ENCODE results near the gene MCM9. TPM values are rescaled to one million over a fixed set of nuclear protein-coding genes. Genes with fewer than 3 reads are reported as not detected.

Gene MCM9
- total RNA-seq, 1 donor from 2014 or later, result 10.1 TPM

DNA sequence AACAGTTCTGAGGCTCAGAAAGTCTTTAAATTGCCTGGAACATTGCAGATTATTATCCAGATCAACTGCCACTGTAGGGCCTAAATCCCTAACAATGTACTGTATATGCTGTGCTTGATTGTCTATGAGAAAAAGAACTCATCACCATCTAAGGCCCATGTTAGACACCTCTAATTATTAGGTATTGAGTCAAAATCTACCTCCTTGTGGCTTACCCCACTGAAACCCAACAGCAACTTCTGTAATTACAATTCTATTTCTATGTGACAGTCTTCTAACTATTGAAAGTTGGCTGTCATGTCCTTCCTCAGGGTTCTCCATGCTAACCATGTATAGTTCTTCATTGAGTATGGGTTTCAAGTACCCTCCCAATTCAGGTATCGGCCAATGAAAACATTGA, 13.9 kb downstream of the MCM9 start:
- Histone ChIP-seq H3K9me3 (ENCODE audit: insufficient read depth, low read depth, low read length) (no peaks in the 10 kb centered on the region), H3K36me3 (ENCODE audit: insufficient read depth, low read length) (peaks cover 14% of the 10 kb centered on the region), H3K4me2 (ENCODE audit: low read length) (no peak overlapping the region), H3K4me1 (ENCODE audit: insufficient read depth, low read length) (no peaks in the 10 kb centered on the region), H4K20me1 (ENCODE audit: insufficient read depth, low read length) (no peaks in the 10 kb centered on the region), H3K4me3 (ENCODE audit: insufficient read depth, low read depth, low read length) (no peak overlapping the region), H3K27ac (ENCODE audit: low read depth, low read length) (no peak overlapping the region), H3K9ac (ENCODE audit: low read length) (no peak overlapping the region), H3K79me2 (ENCODE audit: insufficient read depth, low read length) (no peaks in the 10 kb centered on the region), H2AFZ (ENCODE audit: low read depth, low read length) (no peak overlapping the region), H3K27me3 (ENCODE audit: insufficient read depth, low read length) (no peaks in the 10 kb centered on the region)
- H3K4me3 Mint-ChIP-seq (ENCODE audit: unreplicated experiment), result no peak overlapping the region
- H3K36me3 Mint-ChIP-seq (ENCODE audit: low read depth, unreplicated experiment), result peaks cover 14% of the 10 kb centered on the region
- H3K9me3 Mint-ChIP-seq (ENCODE audit: unreplicated experiment), result no peaks in the 10 kb centered on the region
- FAIRE-seq, result no peak
- H3K27ac Mint-ChIP-seq (ENCODE audit: unreplicated experiment), result no peak overlapping the region
- H3K27me3 Mint-ChIP-seq (ENCODE audit: low read depth, unreplicated experiment), result no peaks in the 10 kb centered on the region
- H3K4me1 Mint-ChIP-seq (ENCODE audit: low read depth, unreplicated experiment), result peaks cover 6% of the 10 kb centered on the region
- DNase-seq (ENCODE audit: low read depth), result no peak
- TF ChIP-seq, protein P1, sequence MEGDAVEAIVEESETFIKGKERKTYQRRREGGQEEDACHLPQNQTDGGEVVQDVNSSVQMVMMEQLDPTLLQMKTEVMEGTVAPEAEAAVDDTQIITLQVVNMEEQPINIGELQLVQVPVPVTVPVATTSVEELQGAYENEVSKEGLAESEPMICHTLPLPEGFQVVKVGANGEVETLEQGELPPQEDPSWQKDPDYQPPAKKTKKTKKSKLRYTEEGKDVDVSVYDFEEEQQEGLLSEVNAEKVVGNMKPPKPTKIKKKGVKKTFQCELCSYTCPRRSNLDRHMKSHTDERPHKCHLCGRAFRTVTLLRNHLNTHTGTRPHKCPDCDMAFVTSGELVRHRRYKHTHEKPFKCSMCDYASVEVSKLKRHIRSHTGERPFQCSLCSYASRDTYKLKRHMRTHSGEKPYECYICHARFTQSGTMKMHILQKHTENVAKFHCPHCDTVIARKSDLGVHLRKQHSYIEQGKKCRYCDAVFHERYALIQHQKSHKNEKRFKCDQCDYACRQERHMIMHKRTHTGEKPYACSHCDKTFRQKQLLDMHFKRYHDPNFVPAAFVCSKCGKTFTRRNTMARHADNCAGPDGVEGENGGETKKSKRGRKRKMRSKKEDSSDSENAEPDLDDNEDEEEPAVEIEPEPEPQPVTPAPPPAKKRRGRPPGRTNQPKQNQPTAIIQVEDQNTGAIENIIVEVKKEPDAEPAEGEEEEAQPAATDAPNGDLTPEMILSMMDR (IDR thresholded peaks at IDR 0.05; ENCODE audit: insufficient read depth, low read depth, low read length), result no peak
- no peak for TF ChIP-seq EZH2 (IDR thresholded peaks at IDR 0.05; ENCODE audit: insufficient read depth, low read length)

- Histone ChIP-seq H3K4me1 (ENCODE audit: insufficient read depth, low read length) (no peaks in the 10 kb centered on the region), H3K27me3 (ENCODE audit: insufficient read depth, low read length) (no peaks in the 10 kb centered on the region), H3K9me3 (ENCODE audit: insufficient read depth, low read depth, low read length) (no peaks in the 10 kb centered on the region), H4K20me1 (ENCODE audit: insufficient read depth, low read length) (no peaks in the 10 kb centered on the region), H3K79me2 (ENCODE audit: insufficient read depth, low read length) (no peaks in the 10 kb centered on the region), H3K4me3 (ENCODE audit: insufficient read depth, low read depth, low read length) (no peak overlapping the region), H3K4me2 (ENCODE audit: low read length) (no peak overlapping the region), H2AFZ (ENCODE audit: low read depth, low read length) (no peak overlapping the region), H3K27ac (ENCODE audit: low read depth, low read length) (no peak overlapping the region), H3K9ac (ENCODE audit: low read length) (no peak overlapping the region), H3K36me3 (ENCODE audit: insufficient read depth, low read length) (peaks cover 20% of the 10 kb centered on the region)
- H3K4me1 Mint-ChIP-seq (ENCODE audit: low read depth, unreplicated experiment), result peaks cover 7% of the 10 kb centered on the region
- H3K36me3 Mint-ChIP-seq (ENCODE audit: low read depth, unreplicated experiment), result peaks cover 20% of the 10 kb centered on the region
- FAIRE-seq (no peak), DNase-seq (ENCODE audit: low read depth) (no peak)
- H3K27ac Mint-ChIP-seq (ENCODE audit: unreplicated experiment), result no peak overlapping the region
- H3K27me3 Mint-ChIP-seq (ENCODE audit: low read depth, unreplicated experiment), result no peaks in the 10 kb centered on the region
- H3K4me3 Mint-ChIP-seq (ENCODE audit: unreplicated experiment), result no peak overlapping the region
- TF ChIP-seq, protein P1 (IDR thresholded peaks at IDR 0.05; ENCODE audit: insufficient read depth, low read depth, low read length), result no peak
- TF ChIP-seq EZH2 (IDR thresholded peaks at IDR 0.05; ENCODE audit: insufficient read depth, low read length), result no peak
- H3K9me3 Mint-ChIP-seq (ENCODE audit: unreplicated experiment), result no peaks in the 10 kb centered on the region
These were observed 16.6 kb downstream of the MCM9 start for GRCh38 chr6:118918329-118918725.

DNA sequence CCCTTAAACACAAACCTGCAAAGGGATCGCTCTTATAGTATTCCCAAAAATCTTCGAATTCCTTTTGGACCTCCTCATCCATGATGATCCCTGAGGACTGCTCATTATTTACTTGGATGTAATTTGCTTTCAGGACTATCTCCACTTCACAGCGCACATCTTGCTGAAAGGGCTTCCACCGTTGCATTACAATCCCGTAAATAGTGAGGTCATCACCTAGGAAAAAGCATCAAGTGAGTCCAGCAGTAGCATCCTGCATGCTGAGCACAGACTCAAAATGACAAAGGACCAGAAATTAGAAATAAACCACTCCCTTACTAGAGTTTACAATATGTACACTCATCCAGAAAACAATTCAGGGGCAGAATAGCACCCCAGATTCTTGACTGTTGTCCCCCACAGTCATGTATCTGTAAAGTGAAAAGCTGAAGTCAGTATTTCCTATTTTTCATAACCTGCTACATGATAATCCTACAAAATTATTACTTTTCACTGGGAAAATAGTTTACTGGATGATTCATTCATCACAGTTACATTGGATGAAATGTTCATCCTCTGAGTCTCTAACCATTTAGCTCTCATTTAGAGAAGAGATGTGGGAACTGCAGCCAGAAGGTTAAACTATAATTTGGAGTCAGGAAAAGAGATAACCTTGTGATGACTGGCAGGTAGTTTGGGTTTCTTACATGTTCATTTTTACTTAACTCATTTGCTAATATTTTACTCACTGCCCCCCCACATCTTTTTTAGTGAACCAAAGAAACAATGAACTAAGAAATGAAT, 17.2 kb downstream of the MCM9 start:
- Histone ChIP-seq H3K9me3 (ENCODE audit: insufficient read depth, low read depth, low read length) (no peaks in the 10 kb centered on the region), H4K20me1 (ENCODE audit: insufficient read depth, low read length) (no peaks in the 10 kb centered on the region), H2AFZ (ENCODE audit: low read depth, low read length) (no peak overlapping the region), H3K36me3 (ENCODE audit: insufficient read depth, low read length) (peaks cover 20% of the 10 kb centered on the region), H3K27me3 (ENCODE audit: insufficient read depth, low read length) (no peaks in the 10 kb centered on the region), H3K9ac (ENCODE audit: low read length) (no peak overlapping the region), H3K4me3 (ENCODE audit: insufficient read depth, low read depth, low read length) (no peak overlapping the region), H3K4me2 (ENCODE audit: low read length) (no peak overlapping the region), H3K4me1 (ENCODE audit: insufficient read depth, low read length) (no peaks in the 10 kb centered on the region), H3K79me2 (ENCODE audit: insufficient read depth, low read length) (no peaks in the 10 kb centered on the region), H3K27ac (ENCODE audit: low read depth, low read length) (no peak overlapping the region)
- Mint-ChIP-seq H3K4me1 (ENCODE audit: low read depth, unreplicated experiment) (peaks cover 9% of the 10 kb centered on the region), H3K27ac (ENCODE audit: unreplicated experiment) (no peak overlapping the region), H3K27me3 (ENCODE audit: low read depth, unreplicated experiment) (no peaks in the 10 kb centered on the region), H3K9me3 (ENCODE audit: unreplicated experiment) (no peaks in the 10 kb centered on the region), H3K4me3 (ENCODE audit: unreplicated experiment) (no peak overlapping the region), H3K36me3 (ENCODE audit: low read depth, unreplicated experiment) (peaks cover 20% of the 10 kb centered on the region)
- DNase-seq (ENCODE audit: low read depth) (no peak), FAIRE-seq (no peak)
- TF ChIP-seq EZH2 (IDR thresholded peaks at IDR 0.05; ENCODE audit: insufficient read depth, low read length), result no peak
- TF ChIP-seq, protein P1 (IDR thresholded peaks at IDR 0.05; ENCODE audit: insufficient read depth, low read depth, low read length), result no peak

Measured in astrocyte (in vitro differentiated cells and primary cell).